HFFc6 (cell line): Measurements from ENCODE around the gene NLRP9. TPM values are rescaled to one million over a fixed set of nuclear protein-coding genes. Genes with fewer than 3 reads are reported as not detected.
"Not testable (repeated sequence)": the region's sequence is repeated elsewhere in the genome, so short reads cannot be mapped to it uniquely, and the experiment has no call there.

Source experiments
- DNase-seq: peaks from one replicate; pipeline ENCODE4 v3.0.0-alpha.2; 2018
- H3K27ac Mint-ChIP-seq: 2 replicates; pipeline ENCODE4 v1.8.0; 2020; ENCODE audit warnings: mild to moderate bottlenecking, mixed read lengths
- H3K27me3 Mint-ChIP-seq: 2 replicates; pipeline ENCODE4 v1.8.0; 2021; ENCODE audit warnings: mild to moderate bottlenecking, moderate library complexity, mixed read lengths; ENCODE audit not compliant: insufficient read depth
- H3K36me3 Mint-ChIP-seq: 2 replicates; pipeline ENCODE4 v1.8.0; 2021; ENCODE audit warnings: low read depth, mixed read lengths
- H3K4me1 Mint-ChIP-seq: 2 replicates; pipeline ENCODE4 v1.8.0; 2020; ENCODE audit warnings: low read depth, mixed read lengths
- H3K4me3 Mint-ChIP-seq: 2 replicates; pipeline ENCODE4 v1.8.0; 2020; ENCODE audit warnings: mild to moderate bottlenecking, moderate library complexity, mixed read lengths
- H3K9me3 Mint-ChIP-seq: 2 replicates; pipeline ENCODE4 v1.8.0; 2020; ENCODE audit warnings: mild to moderate bottlenecking, mixed read lengths
- long read RNA-seq: library from polyadenylated mRNA; unstranded; transcript quantifications from one replicate; pipeline ENCODE4 v2.0.0, GENCODE V29; 2019
- total RNA-seq, 6 experiments: library from RNA; stranded (reverse); fragmentation: NEBNext Ultra II Directional; extraction: Animal tissue kit (Norgen Biotek cat#: 25700); gene quantifications; 2 replicates in 1 of 6; 3 replicates in 5 of 6; pipeline ENCODE4 v1.2.3, GENCODE V29; 2021
- TF ChIP-seq, protein P1 (sequence below): fragments of 200-600 bp; sonication (generic); IDR thresholded peaks from 2 replicates; pipeline ENCODE4 v1.5.0; 2021; ENCODE audit warnings: antibody characterized with exemption, mild to moderate bottlenecking

Gene NLRP9
- not detected for total RNA-seq
- long read RNA-seq, result 0 reads

GRCh38 chr19:55738302-55738701 lies at the start of gene NLRP9:
Gene NLRP9, minus strand, starts transcription at chr19:55738402. Its CDS starts 28 bp downstream, at chr19:55738374.
- TF ChIP-seq, protein P1, sequence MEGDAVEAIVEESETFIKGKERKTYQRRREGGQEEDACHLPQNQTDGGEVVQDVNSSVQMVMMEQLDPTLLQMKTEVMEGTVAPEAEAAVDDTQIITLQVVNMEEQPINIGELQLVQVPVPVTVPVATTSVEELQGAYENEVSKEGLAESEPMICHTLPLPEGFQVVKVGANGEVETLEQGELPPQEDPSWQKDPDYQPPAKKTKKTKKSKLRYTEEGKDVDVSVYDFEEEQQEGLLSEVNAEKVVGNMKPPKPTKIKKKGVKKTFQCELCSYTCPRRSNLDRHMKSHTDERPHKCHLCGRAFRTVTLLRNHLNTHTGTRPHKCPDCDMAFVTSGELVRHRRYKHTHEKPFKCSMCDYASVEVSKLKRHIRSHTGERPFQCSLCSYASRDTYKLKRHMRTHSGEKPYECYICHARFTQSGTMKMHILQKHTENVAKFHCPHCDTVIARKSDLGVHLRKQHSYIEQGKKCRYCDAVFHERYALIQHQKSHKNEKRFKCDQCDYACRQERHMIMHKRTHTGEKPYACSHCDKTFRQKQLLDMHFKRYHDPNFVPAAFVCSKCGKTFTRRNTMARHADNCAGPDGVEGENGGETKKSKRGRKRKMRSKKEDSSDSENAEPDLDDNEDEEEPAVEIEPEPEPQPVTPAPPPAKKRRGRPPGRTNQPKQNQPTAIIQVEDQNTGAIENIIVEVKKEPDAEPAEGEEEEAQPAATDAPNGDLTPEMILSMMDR, result no peak
- H3K4me1 Mint-ChIP-seq, result no peaks in the 10 kb centered on the region
- no peak for DNase-seq
- no peaks in the 10 kb centered on the region; the same call in 1 of the 2 replicates for H3K27me3 Mint-ChIP-seq
- H3K27ac Mint-ChIP-seq, result no peak within 1 kb of the TSS
- no peaks in the 10 kb centered on the region; the same call in 1 of the 2 replicates for H3K9me3 Mint-ChIP-seq
- no peaks in the 10 kb centered on the region for H3K36me3 Mint-ChIP-seq
- no peak within 1 kb of the TSS for H3K4me3 Mint-ChIP-seq

GRCh38 chr19:55781112-55781511 lies 42.9 kb upstream of the NLRP9 start:
- H3K27ac Mint-ChIP-seq, result no peak overlapping the region
- H3K4me3 Mint-ChIP-seq, result no peak overlapping the region; the same call in 1 of the 2 replicates
- TF ChIP-seq, protein P1, result no peak
- H3K4me1 Mint-ChIP-seq, result no peaks in the 10 kb centered on the region
- DNase-seq, result no peak
- no peaks in the 10 kb centered on the region for H3K36me3 Mint-ChIP-seq
- H3K9me3 Mint-ChIP-seq, result peaks cover 35% of the 10 kb centered on the region; the same call in 1 of the 2 replicates
- peaks cover 2% of the 10 kb centered on the region for H3K27me3 Mint-ChIP-seq

DNA sequence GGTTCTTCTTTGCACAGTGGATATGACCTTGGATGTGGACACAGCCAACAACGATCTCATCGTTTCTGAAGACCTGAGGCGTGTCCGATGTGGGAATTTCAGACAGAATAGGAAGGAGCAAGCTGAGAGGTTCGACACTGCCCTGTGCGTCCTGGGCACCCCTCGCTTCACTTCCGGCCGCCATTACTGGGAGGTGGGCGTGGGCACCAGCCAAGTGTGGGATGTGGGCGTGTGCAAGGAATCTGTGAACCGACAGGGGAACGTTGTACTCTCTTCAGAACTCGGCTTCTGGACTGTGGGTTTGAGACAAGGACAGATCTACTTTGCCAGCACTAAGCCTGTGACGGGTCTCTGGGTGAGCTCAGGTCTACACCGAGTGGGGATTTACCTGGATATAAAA lies 40.1 kb upstream of the NLRP9 start:
- Mint-ChIP-seq H3K36me3 (no peaks in the 10 kb centered on the region), H3K4me3 (no peak overlapping the region), H3K27me3 (no peaks in the 10 kb centered on the region; the same call in 1 of the 2 replicates), H3K9me3 (peaks cover 26% of the 10 kb centered on the region; the same call in 1 of the 2 replicates), H3K27ac (no peak overlapping the region), H3K4me1 (no peaks in the 10 kb centered on the region)
- TF ChIP-seq, protein P1, result no peak
- DNase-seq, result no peak

GRCh38 chr19:55777528-55777927 lies 39.3 kb upstream of the NLRP9 start:
- no peak for DNase-seq
- H3K36me3 Mint-ChIP-seq, result no peaks in the 10 kb centered on the region
- peaks cover 19% of the 10 kb centered on the region; the same call in 1 of the 2 replicates for H3K9me3 Mint-ChIP-seq
- no peak overlapping the region for H3K27ac Mint-ChIP-seq
- H3K4me1 Mint-ChIP-seq, result no peaks in the 10 kb centered on the region
- no peak overlapping the region for H3K4me3 Mint-ChIP-seq
- no peaks in the 10 kb centered on the region; the same call in 1 of the 2 replicates for H3K27me3 Mint-ChIP-seq
- TF ChIP-seq, protein P1, result 0 out of 2 replicates have a peak, but pooled peaks have one; percentile 17

DNA sequence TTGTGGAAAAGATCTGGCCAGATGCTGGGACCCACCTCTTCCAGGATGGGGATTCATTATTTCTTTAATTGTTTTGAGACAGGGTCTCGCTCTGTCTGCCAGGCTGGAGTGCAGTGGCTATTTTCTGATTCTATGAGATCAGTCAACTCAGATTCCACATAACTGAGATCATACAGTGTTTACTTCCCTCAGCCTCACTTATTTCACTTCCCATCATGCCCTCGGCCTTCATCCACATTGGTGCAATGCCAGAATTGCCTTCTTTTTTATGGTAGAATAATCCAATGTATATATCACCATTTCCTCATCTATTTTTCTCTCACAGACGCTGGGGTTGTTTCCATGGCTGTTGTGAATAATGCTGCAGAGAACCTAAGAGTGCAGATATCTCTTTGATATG lies 31.4 kb upstream of the NLRP9 start:
- not testable (repeated sequence) for DNase-seq, H3K36me3 Mint-ChIP-seq, H3K4me1 Mint-ChIP-seq, H3K27ac Mint-ChIP-seq, H3K9me3 Mint-ChIP-seq, H3K27me3 Mint-ChIP-seq, H3K4me3 Mint-ChIP-seq

GRCh38 chr19:55768818-55769217 lies 30.6 kb upstream of the NLRP9 start, which contains the start of gene RFPL4AL1:
Gene RFPL4AL1, plus strand, starts transcription at chr19:55769118. Its CDS starts 2,687 bp downstream, at chr19:55771805.
- not testable (repeated sequence) for H3K4me1 Mint-ChIP-seq, DNase-seq, H3K9me3 Mint-ChIP-seq, H3K27me3 Mint-ChIP-seq, H3K36me3 Mint-ChIP-seq, H3K27ac Mint-ChIP-seq, H3K4me3 Mint-ChIP-seq
